ENCODE measurements around the gene FRMD8.

The FRMD8 gene

GRCh38 chr11:65425105-65425970 is 38.9 kb downstream of the FRMD8 start:
- peak; percentile 62 for DNase-seq (ENCODE audit: low read depth)

DNA sequence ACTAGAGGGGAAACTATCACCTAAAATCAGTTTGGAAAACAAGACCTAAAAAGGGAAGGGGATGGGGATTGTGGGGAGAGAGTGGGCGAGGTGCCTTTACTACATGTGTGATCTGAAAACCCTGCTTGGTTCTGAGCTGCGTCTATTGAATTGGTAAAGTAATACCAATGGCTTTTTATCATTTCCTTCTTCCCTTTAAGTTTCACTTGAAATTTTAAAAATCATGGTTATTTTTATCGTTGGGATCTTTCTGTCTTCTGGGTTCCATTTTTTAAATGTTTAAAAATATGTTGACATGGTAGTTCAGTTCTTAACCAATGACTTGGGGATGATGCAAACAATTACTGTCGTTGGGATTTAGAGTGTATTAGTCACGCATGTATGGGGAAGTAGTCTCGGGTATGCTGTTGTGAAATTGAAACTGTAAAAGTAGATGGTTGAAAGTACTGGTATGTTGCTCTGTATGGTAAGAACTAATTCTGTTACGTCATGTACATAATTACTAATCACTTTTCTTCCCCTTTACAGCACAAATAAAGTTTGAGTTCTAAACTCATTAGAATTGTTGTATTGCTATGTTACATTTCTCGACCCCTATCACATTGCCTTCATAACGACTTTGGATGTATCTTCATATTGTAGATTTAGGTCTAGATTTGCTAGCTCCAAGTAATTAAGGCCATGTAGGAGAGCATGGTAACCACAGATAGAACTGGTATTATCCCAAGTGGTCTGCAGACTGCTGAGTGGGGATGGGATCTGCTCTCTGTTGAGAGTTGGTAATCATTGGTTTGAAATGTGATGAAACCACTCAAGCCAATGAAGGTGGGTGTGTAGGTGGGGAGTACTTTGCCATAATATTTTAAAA is 39.8 kb downstream of the FRMD8 start:
- DNase-seq (ENCODE audit: low read depth), result no peak

DNA sequence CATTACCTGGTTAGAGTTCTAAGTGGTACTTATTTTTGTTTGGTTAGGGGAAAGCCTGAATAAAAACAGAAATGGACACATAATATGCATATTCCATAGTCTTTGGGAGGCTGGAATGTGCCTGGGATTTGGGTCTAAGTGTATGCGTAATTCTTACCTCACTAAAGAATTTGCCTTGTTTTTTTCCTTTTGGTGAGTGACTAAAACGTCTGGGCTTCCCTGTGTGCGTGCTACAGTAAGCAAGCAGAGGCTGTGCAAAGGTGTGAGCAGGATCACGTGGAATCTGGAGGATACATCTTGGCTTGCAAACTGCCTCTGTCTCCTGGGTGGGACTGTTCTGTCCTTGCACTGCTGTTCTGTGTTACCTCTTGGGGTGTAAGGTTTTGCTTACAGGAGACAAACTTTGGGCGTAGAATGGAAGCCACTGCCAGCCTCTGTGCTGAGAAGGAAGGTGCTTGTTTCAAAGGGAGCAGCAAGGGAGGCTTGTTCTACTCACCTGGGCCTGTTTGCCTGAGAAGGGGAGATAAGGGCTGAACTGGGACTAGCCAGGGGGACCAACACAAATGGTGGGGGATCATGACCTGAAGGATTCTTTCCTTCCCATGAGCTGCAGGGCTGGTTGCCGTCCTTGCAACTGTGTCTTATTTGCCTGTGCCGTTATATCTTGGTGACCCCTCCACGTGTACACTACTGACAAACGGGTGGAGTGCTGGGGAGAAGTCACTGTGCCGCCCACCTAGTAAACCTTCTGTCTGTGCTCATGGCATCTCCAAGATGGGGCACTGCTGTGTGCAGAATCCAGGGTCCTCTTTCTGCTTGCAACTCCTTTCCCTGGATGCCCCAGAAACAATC is 40.6 kb downstream of the FRMD8 start:
- no peak for DNase-seq (ENCODE audit: low read depth)

GRCh38 chr11:65427691-65428577 is 41.5 kb downstream of the FRMD8 start:
- DNase-seq (ENCODE audit: low read depth), result no peak

GRCh38 chr11:65428578-65429067 is 42.2 kb downstream of the FRMD8 start:
- DNase-seq (ENCODE audit: low read depth), result no peak

GRCh38 chr11:65429068-65429681 is 42.7 kb downstream of the FRMD8 start:
- no peak for DNase-seq (ENCODE audit: low read depth)

DNA sequence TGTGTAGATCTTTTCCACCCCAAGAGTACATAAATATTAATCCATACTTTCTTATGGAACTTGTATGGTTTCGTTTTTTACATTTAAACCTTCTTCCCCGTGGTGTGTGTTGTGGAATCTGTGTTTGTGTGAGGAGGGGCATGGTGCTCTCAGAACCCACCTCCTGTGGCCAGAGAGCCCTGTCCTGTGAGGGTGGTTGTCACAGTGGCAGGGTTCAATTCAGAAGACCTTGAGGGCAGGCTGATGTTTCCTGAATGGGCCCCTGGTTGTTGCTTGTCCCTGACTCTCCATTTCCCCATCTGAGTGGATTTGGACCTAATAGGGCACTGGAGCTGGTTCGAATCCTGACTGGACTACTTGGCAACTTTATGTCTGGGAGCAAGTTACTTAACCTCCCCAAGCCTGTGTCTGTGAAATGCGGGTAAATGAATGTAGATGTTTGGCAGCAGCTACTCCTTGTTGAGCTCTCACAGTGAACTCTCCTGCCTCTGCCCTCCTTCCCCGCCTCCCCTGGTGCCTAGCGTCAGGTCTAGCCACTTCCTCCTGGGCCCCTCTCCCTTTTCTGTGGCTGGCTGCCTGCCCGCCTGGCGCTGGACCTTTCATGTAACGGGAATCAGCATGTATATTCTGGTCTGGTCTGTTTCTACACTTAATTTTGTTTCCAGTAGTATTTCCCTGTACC is 43.4 kb downstream of the FRMD8 start:
- DNase-seq (ENCODE audit: low read depth), result no peak

- DNase-seq (ENCODE audit: low read depth), result no peak
Observed at GRCh38 chr11:65430406-65431217, 44.2 kb downstream of the FRMD8 start.

- no peak for DNase-seq (ENCODE audit: low read depth)
Observed at GRCh38 chr11:65431451-65432099, 45.1 kb downstream of the FRMD8 start.

- DNase-seq (ENCODE audit: low read depth), result no peak
Observed at GRCh38 chr11:65432100-65432650, 45.7 kb downstream of the FRMD8 start.

- no peak for DNase-seq (ENCODE audit: low read depth)
Observed at GRCh38 chr11:65432686-65433582, 46.5 kb downstream of the FRMD8 start.

- no peak for DNase-seq (ENCODE audit: low read depth)
Observed at GRCh38 chr11:65433657-65434056, 47.2 kb downstream of the FRMD8 start.

- DNase-seq (ENCODE audit: low read depth), result no peak
Observed at GRCh38 chr11:65434057-65434666, 47.7 kb downstream of the FRMD8 start.

DNA sequence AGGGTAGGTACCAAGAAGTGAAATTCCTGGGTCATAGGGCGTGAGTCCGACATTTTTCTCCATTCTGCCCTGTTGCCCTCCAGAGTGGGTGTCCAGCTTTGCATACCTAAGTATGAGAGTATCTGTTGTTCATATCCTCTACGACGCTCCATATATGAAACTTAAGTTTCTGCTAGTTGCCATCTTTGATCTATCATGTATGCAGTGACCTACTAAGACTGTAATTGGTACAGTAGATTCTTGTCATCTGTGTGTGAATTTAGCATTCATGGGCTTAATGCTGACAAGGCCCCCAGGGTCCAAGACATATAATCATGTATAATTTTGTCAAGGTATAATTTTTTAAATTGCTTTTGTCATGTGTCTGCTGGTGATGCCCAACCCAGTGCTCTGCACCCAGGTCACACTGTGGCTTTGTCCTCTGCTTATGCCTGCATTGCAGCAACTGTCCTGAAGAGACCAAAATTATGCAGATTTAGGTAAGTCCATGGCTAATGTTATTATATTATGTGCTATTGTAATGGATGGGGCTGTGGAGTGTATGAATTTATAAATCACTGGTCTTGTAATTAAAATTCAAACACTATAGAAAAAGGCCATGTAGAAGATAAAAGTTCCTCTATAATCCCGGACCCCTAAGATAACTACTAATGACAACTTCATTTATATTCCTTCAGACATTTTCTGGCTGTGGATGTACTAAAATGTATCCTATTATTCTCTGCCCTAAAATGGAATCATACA is 48.4 kb downstream of the FRMD8 start:
- DNase-seq (ENCODE audit: low read depth), result no peak

- no peak for DNase-seq (ENCODE audit: low read depth)
Observed at GRCh38 chr11:65435411-65435931, 49.0 kb downstream of the FRMD8 start.

GRCh38 chr11:65435981-65436411 is 49.6 kb downstream of the FRMD8 start:
- DNase-seq (ENCODE audit: low read depth), result no peak

Data from stimulated activated CD8-positive, alpha-beta memory T cell treated with anti-CD3 and anti-CD28 coated beads, Interleukin-15, amount 100 ng/mL, for 1 hour (primary cell).